ENCODE data around the gene HSPA4. TPM values are rescaled to one million over a fixed set of nuclear protein-coding genes. Genes with fewer than 3 reads are reported as not detected.
"Not testable (repeated sequence)": the region's sequence is repeated elsewhere in the genome, so short reads cannot be mapped to it uniquely, and the experiment has no call there.

HSPA4 gene
- total and polyA plus RNA-seq, 9 donors = 55.7 to 83.9 (median 73.1) TPM

DNA sequence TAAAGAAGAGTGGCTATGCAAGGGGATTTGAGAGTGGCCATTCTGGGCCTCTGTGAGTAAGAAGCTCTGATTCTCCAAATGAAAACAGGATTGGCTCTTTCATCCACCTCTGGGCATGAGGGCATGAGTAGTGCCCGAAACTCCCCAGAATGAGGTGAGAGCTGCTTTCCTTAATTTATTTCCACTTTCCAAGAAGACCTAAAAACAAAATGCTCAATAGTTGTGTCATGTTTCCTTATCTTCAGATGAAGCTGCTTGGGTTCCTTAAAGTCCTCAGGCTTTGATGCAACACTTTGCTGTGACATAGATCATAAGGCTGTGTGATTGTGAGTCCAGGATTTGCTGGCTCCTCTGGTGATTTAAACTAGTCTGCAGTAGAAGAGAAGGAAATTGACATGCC, 22.4 kb upstream of the HSPA4 start:
- no CpG with 5 or more reads among the region's 1 CpG for WGBS (ENCODE audit: insufficient coverage)
- H3K9me3 ChIP-seq (replicated peaks; ENCODE audit: control insufficient read depth, low read depth, low read length) = no peaks in the 10 kb centered on the region
- no peak overlapping the region for H3K27ac ChIP-seq (ENCODE audit: low read length)
- H3K4me1 ChIP-seq (ENCODE audit: control insufficient read depth, insufficient read depth, low read length) = peaks cover 7% of the 10 kb centered on the region
- DNase-seq = no peak
- H3K4me3 ChIP-seq (ENCODE audit: low read length) = no peak overlapping the region
- H3K27me3 ChIP-seq (ENCODE audit: control insufficient read depth, insufficient read depth, low read length) = no peaks in the 10 kb centered on the region
- no peaks in the 10 kb centered on the region for H3K36me3 ChIP-seq (ENCODE audit: control insufficient read depth, insufficient read depth, low read length)

DNA sequence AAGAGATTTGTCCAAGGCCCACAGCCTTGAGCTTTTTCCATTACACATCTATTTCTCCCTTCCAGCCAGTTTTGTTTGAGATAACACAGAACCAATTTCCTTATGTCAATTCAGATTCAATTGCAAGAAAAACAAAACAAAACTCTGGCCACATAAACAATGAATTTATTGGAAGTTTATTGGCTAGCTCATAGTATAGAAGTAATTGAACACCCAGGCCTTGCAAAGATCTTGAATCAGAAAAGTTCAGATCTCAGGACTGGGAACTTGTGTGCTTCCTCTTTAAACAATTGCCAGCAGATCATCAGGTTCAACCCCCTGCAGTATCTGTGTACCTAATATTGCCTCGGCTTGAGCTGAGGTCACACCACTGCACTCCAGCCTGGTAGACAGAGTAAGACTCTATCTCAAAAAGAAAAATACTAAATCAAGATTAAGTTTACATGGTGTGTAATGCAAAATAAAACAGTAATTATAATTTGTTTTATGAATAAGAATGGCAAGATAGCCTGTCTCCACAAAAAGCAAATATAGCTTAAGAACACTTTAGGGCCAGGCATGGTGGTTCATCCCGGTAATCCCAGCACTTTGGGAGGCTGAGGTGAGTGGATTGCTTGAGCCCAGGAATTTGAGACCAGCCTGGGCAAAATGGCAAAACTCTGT, 21.3 kb upstream of the HSPA4 start:
- Histone ChIP-seq H3K4me3 (ENCODE audit: low read length) (no peak overlapping the region), H3K9me3 (replicated peaks; ENCODE audit: control insufficient read depth, low read depth, low read length) (no peaks in the 10 kb centered on the region), H3K27me3 (ENCODE audit: control insufficient read depth, insufficient read depth, low read length) (no peaks in the 10 kb centered on the region), H3K4me1 (ENCODE audit: control insufficient read depth, insufficient read depth, low read length) (peaks cover 1% of the 10 kb centered on the region), H3K27ac (ENCODE audit: low read length) (no peak overlapping the region), H3K36me3 (ENCODE audit: control insufficient read depth, insufficient read depth, low read length) (no peaks in the 10 kb centered on the region)
- DNase-seq = no peak
- no CpG with 5 or more reads among the region's 2 CpGs for WGBS (ENCODE audit: insufficient coverage)

DNA sequence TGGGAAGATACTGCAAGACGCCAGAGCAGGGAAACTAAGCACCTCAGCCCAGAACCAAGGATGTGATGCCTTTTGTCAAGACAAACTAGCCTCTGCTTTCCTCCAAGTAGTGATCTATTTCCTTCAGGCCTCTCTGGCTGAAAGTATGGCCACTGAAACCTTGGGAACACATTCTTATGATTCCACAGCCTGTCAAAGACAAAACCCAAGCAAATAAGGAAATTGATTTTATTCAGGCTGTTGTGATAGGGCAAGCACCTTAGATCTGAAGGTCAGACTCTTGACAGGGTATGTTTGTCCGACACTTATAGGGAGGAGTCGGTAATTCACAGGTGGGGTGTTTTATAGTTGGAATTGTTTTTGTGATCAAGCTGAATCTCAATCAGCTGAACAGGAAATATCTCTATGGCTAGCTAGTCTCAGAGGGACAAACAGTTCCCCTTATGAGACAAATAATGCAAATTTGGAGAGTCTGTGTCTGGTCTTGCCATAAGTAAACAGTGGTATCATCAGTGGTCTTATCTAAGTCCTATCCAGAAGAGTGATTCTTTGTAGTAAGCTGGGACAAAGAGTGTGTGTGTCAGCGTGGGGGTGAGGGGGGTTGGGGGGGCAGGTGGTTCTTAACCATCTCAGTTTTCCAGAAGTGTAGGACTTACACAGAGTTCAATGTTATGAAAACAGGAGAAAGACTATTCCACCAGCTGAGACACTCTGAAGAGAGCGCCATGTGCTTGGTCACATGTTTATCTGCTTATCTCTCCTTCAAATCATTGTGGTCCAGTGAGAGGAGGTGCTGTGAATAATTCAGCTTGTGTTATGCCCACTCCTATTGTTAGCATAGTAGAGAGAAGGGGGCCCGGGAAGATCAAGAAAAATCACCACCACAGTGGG, 18.7 kb upstream of the HSPA4 start:
- Histone ChIP-seq H3K4me3 (ENCODE audit: low read length) (no peak overlapping the region), H3K27me3 (ENCODE audit: control insufficient read depth, insufficient read depth, low read length) (no peaks in the 10 kb centered on the region), H3K27ac (ENCODE audit: low read length) (no peak overlapping the region), H3K36me3 (ENCODE audit: control insufficient read depth, insufficient read depth, low read length) (no peaks in the 10 kb centered on the region), H3K4me1 (ENCODE audit: control insufficient read depth, insufficient read depth, low read length) (no peaks in the 10 kb centered on the region), H3K9me3 (replicated peaks; ENCODE audit: control insufficient read depth, low read depth, low read length) (no peaks in the 10 kb centered on the region)
- DNase-seq = no peak
- WGBS (ENCODE audit: insufficient coverage) = 100% methylated on average over 1 of the region's 6 CpGs

DNA sequence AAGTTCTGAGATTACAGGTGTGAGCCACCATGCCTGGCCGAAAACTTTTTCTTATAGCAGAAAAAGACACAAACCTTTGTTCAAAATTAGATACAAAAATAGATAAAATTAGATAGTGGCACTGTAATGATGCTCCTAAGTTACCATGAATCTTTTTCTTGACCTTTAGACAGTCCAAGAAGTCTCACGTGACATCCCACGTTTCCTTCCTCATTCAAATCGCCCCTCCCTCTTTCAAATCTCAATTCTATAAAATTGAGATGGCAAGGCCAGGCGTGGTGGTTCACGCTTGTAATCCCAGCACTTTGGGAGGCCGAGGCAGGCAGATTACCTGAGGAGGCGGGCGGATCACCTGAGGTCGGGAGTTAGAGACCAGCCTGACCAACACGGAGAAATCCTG, 17.7 kb upstream of the HSPA4 start:
- H3K9me3 ChIP-seq (replicated peaks; ENCODE audit: control insufficient read depth, low read depth, low read length) = no peaks in the 10 kb centered on the region
- no peaks in the 10 kb centered on the region for H3K4me1 ChIP-seq (ENCODE audit: control insufficient read depth, insufficient read depth, low read length)
- H3K27ac ChIP-seq (ENCODE audit: low read length) = no peak overlapping the region
- H3K27me3 ChIP-seq (ENCODE audit: control insufficient read depth, insufficient read depth, low read length) = no peaks in the 10 kb centered on the region
- WGBS (ENCODE audit: insufficient coverage) = 92% methylated on average over 8 of the region's 11 CpGs
- DNase-seq = no peak
- H3K4me3 ChIP-seq (ENCODE audit: low read length) = no peak overlapping the region
- no peaks in the 10 kb centered on the region for H3K36me3 ChIP-seq (ENCODE audit: control insufficient read depth, insufficient read depth, low read length)

DNA sequence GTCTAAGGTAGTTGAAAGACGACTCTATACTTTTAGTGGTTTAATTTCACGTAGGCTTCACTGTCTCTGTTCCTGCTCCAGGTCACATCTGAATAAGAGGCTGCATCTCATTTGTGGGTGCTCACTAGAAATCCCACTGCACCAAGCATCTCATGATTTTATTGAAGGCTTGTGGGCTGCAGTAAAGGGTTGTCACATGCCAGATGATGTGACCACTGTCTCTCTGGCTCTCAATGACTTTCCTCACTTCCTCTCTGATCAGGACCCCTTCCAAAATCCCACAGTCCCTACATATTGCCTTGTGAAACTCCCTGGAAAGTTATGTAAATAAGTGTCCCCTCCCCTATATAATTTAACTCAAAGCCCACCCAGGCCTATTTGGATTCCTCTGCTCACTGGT, 16.6 kb upstream of the HSPA4 start:
- no peaks in the 10 kb centered on the region for H3K4me1 ChIP-seq (ENCODE audit: control insufficient read depth, insufficient read depth, low read length)
- H3K9me3 ChIP-seq (replicated peaks; ENCODE audit: control insufficient read depth, low read depth, low read length) = no peaks in the 10 kb centered on the region
- H3K36me3 ChIP-seq (ENCODE audit: control insufficient read depth, insufficient read depth, low read length) = no peaks in the 10 kb centered on the region
- H3K27me3 ChIP-seq (ENCODE audit: control insufficient read depth, insufficient read depth, low read length) = no peaks in the 10 kb centered on the region
- no peak overlapping the region for H3K4me3 ChIP-seq (ENCODE audit: low read length)
- no CpG with 5 or more reads among the region's 2 CpGs for WGBS (ENCODE audit: insufficient coverage)
- no peak overlapping the region for H3K27ac ChIP-seq (ENCODE audit: low read length)
- no peak for DNase-seq

DNA sequence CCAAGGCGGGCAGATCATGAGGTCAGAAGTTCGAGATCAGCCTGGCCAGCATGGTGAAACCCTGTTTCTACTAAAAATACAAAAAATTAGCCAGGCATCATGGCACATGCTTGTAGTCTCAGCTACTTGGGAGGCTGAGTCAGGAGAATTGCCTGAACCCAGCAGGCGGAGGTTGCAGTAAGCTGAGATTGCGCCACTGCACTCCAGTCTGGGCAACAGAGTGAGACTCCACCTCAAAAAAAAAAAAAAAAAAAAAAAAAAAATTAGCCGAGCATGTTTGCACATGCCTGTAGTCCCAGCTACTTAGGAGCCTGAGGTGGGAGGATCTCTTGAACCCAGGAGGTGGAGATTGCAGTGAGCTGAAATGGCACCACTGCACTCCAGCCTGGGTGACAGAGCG, 15.1 kb upstream of the HSPA4 start:
- DNase-seq; H3K4me3 ChIP-seq (ENCODE audit: low read length); H3K27ac ChIP-seq (ENCODE audit: low read length); H3K27me3 ChIP-seq (ENCODE audit: control insufficient read depth, insufficient read depth, low read length); H3K4me1 ChIP-seq (ENCODE audit: control insufficient read depth, insufficient read depth, low read length); H3K36me3 ChIP-seq (ENCODE audit: control insufficient read depth, insufficient read depth, low read length); H3K9me3 ChIP-seq (replicated peaks; ENCODE audit: control insufficient read depth, low read depth, low read length): not testable (repeated sequence)
- WGBS (ENCODE audit: insufficient coverage) = 80% methylated on average over 1 of the region's 6 CpGs

DNA sequence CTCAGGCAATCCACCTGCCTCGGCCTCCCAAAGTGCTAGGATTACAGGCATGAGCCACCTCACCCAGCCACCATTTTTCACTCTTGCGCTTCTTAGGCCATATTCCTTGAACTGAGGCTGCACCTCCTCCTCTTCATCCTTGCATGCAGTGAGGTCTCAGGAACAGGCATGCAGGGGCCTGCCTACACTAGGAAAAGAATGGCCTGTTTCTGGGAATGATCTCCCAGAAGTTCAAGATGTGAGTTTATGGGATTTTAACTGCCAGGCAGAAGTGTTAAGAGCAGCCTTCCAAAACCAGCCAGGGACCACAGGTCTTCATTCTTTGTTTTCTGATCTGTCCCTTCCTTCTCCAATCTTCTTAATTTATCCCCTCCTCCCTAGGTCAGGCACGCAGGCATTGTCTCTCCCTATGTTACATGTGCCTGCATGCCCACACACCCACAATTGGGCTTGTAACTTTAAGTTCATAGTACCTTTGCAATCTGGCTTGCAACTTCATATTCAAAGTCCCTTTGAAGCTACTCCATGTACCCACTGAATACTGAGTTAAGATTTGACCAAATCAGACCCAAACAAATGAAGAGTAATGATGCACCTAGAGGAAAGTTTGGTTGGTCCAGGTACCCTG, 10.5 kb upstream of the HSPA4 start:
- Histone ChIP-seq H3K27ac (ENCODE audit: low read length) (no peak overlapping the region), H3K36me3 (ENCODE audit: control insufficient read depth, insufficient read depth, low read length) (no peaks in the 10 kb centered on the region), H3K4me1 (ENCODE audit: control insufficient read depth, insufficient read depth, low read length) (no peaks in the 10 kb centered on the region), H3K9me3 (replicated peaks; ENCODE audit: control insufficient read depth, low read depth, low read length) (no peaks in the 10 kb centered on the region), H3K4me3 (ENCODE audit: low read length) (no peak overlapping the region), H3K27me3 (ENCODE audit: control insufficient read depth, insufficient read depth, low read length) (no peaks in the 10 kb centered on the region)
- WGBS (ENCODE audit: insufficient coverage) = 77% methylated on average over 2 of the region's 3 CpGs
- no peak for DNase-seq

DNA sequence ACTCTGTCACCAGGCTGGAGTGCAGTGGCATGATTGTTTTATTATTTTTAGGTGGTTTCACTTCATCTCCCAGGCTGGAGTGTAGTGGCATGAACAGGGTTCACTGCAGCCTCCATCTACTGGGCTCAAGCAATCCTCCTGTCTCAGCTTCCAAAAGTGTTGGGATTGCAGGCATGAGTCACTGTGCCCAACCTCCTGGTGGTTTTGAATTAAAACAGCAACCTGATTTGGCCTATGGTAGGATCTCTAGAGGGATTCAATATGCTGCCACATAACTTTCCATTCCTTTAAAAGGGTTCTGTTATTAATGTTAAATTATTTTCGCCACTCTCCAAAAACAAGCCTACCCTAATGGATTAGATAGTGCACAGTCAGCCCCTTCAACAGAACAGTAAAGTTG, 9.9 kb upstream of the HSPA4 start:
- H3K4me3 ChIP-seq (ENCODE audit: low read length) = no peak overlapping the region
- DNase-seq = no peak
- H3K9me3 ChIP-seq (replicated peaks; ENCODE audit: control insufficient read depth, low read depth, low read length) = no peaks in the 10 kb centered on the region
- no peaks in the 10 kb centered on the region for H3K36me3 ChIP-seq (ENCODE audit: control insufficient read depth, insufficient read depth, low read length)
- H3K27me3 ChIP-seq (ENCODE audit: control insufficient read depth, insufficient read depth, low read length) = no peaks in the 10 kb centered on the region
- H3K27ac ChIP-seq (ENCODE audit: low read length) = no peak overlapping the region
- no peaks in the 10 kb centered on the region for H3K4me1 ChIP-seq (ENCODE audit: control insufficient read depth, insufficient read depth, low read length)
- no CpG with 5 or more reads among the region's 1 CpG for WGBS (ENCODE audit: insufficient coverage)

DNA sequence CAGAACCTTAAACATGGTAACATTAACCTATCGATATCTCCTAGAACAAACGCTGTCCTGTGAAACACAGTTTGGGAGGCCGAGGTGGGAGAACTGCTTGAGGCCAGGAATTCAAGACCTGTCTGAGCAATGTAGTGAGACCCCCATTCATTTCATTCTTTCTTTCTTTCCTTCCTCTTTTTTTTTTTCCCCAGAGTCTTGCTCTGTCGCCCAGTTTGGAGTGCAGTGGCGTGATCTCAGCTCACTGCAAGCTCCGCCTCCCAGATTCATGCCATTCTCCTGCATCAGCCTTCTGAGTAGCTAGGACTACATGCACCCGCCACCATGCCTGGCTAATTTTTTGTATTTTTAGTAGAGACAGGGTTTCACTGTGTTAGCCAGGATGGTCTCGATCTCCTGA, 5.3 kb upstream of the HSPA4 start:
- not testable (repeated sequence) for DNase-seq; H3K27me3 ChIP-seq (ENCODE audit: control insufficient read depth, insufficient read depth, low read length); H3K4me3 ChIP-seq (ENCODE audit: low read length); H3K27ac ChIP-seq (ENCODE audit: low read length); H3K36me3 ChIP-seq (ENCODE audit: control insufficient read depth, insufficient read depth, low read length); H3K9me3 ChIP-seq (replicated peaks; ENCODE audit: control insufficient read depth, low read depth, low read length)
- 79% methylated on average over 5 of the region's 8 CpGs for WGBS (ENCODE audit: insufficient coverage)
- H3K4me1 ChIP-seq (ENCODE audit: control insufficient read depth, insufficient read depth, low read length) = peaks cover 11% of the 10 kb centered on the region

DNA sequence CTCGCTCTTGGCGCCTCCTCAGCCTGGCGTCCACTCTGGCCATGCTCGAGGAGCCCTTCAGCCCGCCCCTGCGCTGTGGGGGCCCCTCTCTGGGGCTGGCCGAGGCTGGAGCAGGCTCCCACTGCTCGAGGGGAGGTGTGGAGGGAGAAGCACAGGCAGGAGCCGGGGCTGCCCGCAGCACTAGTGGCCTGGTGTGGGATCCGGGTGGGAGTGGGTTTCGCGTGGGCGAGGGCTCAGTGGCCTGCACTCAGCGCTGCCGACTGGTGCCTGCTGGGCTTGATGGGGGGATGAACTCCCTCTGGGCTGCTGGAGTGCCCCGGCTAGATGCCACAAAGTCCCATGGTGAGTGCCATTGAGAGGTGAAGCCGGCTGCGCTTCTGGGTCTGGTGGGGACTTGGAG, 4.4 kb upstream of the HSPA4 start:
- Histone ChIP-seq H3K27me3 (ENCODE audit: control insufficient read depth, insufficient read depth, low read length) (no peaks in the 10 kb centered on the region), H3K9me3 (replicated peaks; ENCODE audit: control insufficient read depth, low read depth, low read length) (no peaks in the 10 kb centered on the region), H3K27ac (ENCODE audit: low read length) (no peak overlapping the region), H3K4me1 (ENCODE audit: control insufficient read depth, insufficient read depth, low read length) (peaks cover 11% of the 10 kb centered on the region), H3K4me3 (ENCODE audit: low read length) (no peak overlapping the region), H3K36me3 (ENCODE audit: control insufficient read depth, insufficient read depth, low read length) (no peaks in the 10 kb centered on the region)
- no peak for DNase-seq
- WGBS (ENCODE audit: insufficient coverage) = 85% methylated on average over 13 of the region's 19 CpGs

Measured in muscle of leg (tissue), 11 donors.